Measurements from ENCODE around the gene PCYT2.

Gene PCYT2

DNA sequence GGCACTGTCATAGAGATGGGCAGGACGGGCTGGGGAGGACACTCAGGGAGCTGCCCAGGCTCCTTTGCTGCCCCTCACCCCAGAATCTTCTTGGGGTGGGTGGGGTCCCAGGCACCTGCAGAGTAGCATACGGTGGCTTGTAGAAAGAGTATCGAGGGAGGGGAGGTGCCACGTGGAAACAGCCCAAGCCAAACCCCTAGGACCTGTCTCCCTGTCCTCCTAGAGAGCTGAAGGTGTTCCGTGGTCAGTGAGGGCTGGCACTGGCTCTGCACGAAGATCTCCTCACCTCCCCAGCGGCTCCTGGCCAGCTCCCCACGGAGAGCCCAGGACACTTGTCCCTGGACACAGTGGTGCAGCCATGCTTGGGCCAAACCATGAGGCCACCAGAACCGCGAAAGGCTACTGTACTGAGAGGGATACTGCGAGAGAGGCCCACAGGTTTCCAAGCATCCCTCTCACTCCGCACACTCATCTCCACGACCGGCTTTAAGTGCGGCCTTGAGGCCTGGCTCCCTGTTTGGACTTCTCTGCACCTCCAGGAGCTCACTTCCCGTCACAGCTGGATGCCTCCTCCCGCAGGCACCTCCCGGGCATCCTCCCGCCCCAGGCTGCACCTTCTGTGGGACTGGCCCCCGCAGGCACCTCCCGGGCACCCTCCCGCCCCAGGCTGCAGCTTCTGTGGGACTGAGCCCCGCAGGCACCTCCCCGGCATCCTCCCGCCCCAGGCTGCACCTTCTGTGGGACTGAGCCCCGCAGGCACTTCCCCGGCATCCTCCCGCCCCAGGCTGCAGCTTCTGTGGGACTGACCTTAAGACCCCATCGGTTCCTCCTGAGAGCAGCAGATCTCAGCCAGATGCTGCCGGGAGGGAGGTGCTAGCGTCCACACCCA, 18.3 kb upstream of the PCYT2 start:
- no peak overlapping the region for H3K4me3 ChIP-seq (replicated peaks; ENCODE audit: insufficient read depth, low read length)
- no peak overlapping the region for H3K27ac ChIP-seq (replicated peaks)
- no peaks in the 10 kb centered on the region for H3K27me3 ChIP-seq (ENCODE audit: insufficient read depth, poor library complexity, severe bottlenecking)
- TF ChIP-seq, protein P1, sequence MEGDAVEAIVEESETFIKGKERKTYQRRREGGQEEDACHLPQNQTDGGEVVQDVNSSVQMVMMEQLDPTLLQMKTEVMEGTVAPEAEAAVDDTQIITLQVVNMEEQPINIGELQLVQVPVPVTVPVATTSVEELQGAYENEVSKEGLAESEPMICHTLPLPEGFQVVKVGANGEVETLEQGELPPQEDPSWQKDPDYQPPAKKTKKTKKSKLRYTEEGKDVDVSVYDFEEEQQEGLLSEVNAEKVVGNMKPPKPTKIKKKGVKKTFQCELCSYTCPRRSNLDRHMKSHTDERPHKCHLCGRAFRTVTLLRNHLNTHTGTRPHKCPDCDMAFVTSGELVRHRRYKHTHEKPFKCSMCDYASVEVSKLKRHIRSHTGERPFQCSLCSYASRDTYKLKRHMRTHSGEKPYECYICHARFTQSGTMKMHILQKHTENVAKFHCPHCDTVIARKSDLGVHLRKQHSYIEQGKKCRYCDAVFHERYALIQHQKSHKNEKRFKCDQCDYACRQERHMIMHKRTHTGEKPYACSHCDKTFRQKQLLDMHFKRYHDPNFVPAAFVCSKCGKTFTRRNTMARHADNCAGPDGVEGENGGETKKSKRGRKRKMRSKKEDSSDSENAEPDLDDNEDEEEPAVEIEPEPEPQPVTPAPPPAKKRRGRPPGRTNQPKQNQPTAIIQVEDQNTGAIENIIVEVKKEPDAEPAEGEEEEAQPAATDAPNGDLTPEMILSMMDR (IDR thresholded peaks at IDR 0.05; ENCODE audit: insufficient read depth, low read length) = no peak
- no peak for TF ChIP-seq POLR2AphosphoS5 (IDR thresholded peaks at IDR 0.05; ENCODE audit: low read depth)
- no peak for TF ChIP-seq GABPA (IDR thresholded peaks at IDR 0.05; ENCODE audit: low read depth)
- no peak for TF ChIP-seq SPI1 (IDR thresholded peaks at IDR 0.05; ENCODE audit: borderline replicate concordance, low read depth)
- TF ChIP-seq, protein P2, sequence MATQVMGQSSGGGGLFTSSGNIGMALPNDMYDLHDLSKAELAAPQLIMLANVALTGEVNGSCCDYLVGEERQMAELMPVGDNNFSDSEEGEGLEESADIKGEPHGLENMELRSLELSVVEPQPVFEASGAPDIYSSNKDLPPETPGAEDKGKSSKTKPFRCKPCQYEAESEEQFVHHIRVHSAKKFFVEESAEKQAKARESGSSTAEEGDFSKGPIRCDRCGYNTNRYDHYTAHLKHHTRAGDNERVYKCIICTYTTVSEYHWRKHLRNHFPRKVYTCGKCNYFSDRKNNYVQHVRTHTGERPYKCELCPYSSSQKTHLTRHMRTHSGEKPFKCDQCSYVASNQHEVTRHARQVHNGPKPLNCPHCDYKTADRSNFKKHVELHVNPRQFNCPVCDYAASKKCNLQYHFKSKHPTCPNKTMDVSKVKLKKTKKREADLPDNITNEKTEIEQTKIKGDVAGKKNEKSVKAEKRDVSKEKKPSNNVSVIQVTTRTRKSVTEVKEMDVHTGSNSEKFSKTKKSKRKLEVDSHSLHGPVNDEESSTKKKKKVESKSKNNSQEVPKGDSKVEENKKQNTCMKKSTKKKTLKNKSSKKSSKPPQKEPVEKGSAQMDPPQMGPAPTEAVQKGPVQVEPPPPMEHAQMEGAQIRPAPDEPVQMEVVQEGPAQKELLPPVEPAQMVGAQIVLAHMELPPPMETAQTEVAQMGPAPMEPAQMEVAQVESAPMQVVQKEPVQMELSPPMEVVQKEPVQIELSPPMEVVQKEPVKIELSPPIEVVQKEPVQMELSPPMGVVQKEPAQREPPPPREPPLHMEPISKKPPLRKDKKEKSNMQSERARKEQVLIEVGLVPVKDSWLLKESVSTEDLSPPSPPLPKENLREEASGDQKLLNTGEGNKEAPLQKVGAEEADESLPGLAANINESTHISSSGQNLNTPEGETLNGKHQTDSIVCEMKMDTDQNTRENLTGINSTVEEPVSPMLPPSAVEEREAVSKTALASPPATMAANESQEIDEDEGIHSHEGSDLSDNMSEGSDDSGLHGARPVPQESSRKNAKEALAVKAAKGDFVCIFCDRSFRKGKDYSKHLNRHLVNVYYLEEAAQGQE (IDR thresholded peaks at IDR 0.05; ENCODE audit: insufficient replicate concordance, low read depth) = no peak
- no peak for DNase-seq (ENCODE audit: low read depth in 1 of 2, low spot score in 1 of 2)

DNA sequence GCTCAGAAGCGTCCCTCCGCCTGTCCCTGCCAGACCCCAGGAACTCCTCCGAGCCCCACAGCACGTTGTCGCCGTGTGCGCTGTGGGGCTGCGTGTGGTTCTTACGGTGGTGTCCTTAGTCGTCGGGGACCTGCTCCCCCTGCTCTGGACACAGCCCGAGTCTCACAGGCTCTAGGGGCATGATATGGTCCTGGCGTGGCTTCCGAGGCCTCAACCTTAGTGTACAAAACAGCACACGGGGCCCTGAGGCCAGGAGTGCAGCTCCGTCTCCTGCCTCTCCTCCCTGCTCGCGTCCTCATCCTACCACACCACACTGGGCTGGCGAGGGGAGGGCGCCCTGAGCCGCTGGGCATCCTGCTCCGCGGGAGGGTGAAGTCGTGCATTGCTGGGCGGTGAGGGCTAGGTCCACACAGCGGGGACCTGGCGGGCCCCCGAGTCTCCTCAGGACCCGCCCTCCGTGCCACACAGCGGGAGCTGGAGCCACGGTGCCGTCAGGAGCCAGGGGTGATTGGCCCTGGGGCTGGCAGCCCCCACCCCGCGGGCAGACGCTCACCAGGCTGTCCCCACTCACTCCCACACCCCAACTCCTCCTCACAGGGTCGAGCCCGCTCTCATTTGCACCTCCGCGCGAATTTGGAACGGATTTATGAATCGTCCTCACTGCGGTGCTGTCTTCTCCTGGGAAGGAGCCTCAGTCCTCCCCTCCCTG, 17.5 kb upstream of the PCYT2 start:
- no peak for DNase-seq (ENCODE audit: low read depth in 1 of 2, low spot score in 1 of 2)
- TF ChIP-seq POLR2AphosphoS5 (IDR thresholded peaks at IDR 0.05; ENCODE audit: low read depth) (no peak), GABPA (IDR thresholded peaks at IDR 0.05; ENCODE audit: low read depth) (no peak), SPI1 (IDR thresholded peaks at IDR 0.05; ENCODE audit: borderline replicate concordance, low read depth) (no peak)
- TF ChIP-seq, protein P2 (IDR thresholded peaks at IDR 0.05; ENCODE audit: insufficient replicate concordance, low read depth) = no peak
- TF ChIP-seq, protein P1 (IDR thresholded peaks at IDR 0.05; ENCODE audit: insufficient read depth, low read length) = no peak
- no peak overlapping the region for H3K27ac ChIP-seq (replicated peaks)
- no peaks in the 10 kb centered on the region for H3K27me3 ChIP-seq (ENCODE audit: insufficient read depth, poor library complexity, severe bottlenecking)
- peak overlapping the region; percentile 55 for H3K4me3 ChIP-seq (replicated peaks; ENCODE audit: insufficient read depth, low read length)

DNA sequence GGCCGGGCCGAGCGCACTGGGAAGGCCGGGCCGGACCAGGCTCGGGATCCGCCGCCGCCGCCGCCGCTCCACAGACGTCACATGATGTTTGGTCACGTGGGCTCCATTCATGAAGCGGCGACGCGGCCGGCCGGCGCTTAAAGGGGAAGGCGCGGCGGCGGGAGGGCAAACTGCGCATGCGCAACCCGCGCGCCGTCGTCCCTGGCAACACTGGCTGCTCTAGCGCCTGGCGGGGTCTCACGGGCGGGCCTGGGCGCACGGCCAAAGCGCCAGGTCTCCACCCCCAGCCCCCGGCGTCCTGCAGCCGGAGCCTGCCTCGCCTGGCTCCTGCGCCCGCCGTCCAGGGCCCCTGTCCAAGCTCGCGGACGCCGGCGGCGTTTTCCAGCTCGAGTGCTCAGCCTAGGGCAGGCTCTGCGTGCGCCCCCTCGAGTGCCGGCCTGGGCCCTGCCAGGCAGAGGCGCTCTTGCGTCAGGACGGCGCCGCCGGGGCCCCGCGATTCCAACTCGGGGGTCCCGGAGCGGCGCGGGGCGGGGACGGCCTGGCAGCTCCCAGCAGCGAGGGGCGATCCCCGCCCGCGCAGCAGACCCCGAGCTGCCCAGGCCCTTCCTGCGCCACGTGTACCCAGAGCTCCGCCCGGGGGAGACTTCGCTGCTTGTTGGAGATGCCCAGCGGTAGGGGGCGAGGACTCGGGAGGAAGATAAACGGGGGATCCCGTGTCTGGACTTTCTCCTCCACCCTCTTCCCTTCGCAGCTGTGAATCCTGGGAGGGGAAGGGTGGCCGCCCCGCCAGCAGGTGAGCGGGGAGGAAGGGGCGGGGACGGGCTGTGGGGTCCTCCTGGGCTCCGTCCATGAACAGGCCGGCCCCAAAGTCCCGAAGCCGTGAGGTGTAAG, 16.7 kb upstream of the PCYT2 start, which contains the start of gene MAFG:
Gene MAFG, minus strand, starts transcription at position 83 of the 891 bp plus-strand sequence. CDS start 4,550 bp downstream, outside the sequence.
- DNase-seq (ENCODE audit: low read depth in 1 of 2, low spot score in 1 of 2) = peak; percentile 81 to 84
- TF ChIP-seq POLR2AphosphoS5 (IDR thresholded peaks at IDR 0.05; ENCODE audit: low read depth) = no peak; the same call in 1 of the 2 replicates
- TF ChIP-seq SPI1 (IDR thresholded peaks at IDR 0.05; ENCODE audit: borderline replicate concordance, low read depth) = peak; percentile 30; the same call in 1 of the 2 replicates
- TF ChIP-seq, protein P1 (IDR thresholded peaks at IDR 0.05; ENCODE audit: insufficient read depth, low read length) = no peak
- Histone ChIP-seq H3K4me3 (replicated peaks; ENCODE audit: insufficient read depth, low read length) (peak within 1 kb of the TSS; percentile 76), H3K27ac (replicated peaks) (peak within 1 kb of the TSS; percentile 92), H3K27me3 (ENCODE audit: insufficient read depth, poor library complexity, severe bottlenecking) (no peaks in the 10 kb centered on the region)

Data from HL-60 (cell line).